Measurements from ENCODE around the gene FSCB. TPM values are rescaled to one million over a fixed set of nuclear protein-coding genes. Genes with fewer than 3 reads are reported as not detected.

Gene FSCB
- total RNA-seq, 4 donors from 2014 or later = not detected

DNA sequence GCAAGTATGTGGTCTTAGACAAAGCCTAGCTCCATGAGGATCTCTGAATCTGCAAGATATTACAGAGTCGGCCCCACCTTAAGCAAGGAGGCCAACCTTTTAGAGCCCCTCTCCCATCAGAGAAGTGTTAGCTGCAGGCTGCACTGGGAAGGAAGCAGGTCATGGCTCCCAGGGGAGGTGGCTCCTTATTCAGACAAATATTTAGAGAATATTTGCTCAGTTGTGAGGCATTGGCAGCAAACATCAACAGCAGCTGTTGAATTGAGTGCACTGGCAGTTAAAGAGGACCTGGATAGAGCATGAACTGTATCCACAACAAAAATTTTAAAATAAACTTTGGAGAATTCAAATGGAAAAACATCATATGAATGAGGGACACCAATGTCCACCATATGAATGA is 44.7 kb downstream of the FSCB start:
- TF ChIP-seq, protein P1, sequence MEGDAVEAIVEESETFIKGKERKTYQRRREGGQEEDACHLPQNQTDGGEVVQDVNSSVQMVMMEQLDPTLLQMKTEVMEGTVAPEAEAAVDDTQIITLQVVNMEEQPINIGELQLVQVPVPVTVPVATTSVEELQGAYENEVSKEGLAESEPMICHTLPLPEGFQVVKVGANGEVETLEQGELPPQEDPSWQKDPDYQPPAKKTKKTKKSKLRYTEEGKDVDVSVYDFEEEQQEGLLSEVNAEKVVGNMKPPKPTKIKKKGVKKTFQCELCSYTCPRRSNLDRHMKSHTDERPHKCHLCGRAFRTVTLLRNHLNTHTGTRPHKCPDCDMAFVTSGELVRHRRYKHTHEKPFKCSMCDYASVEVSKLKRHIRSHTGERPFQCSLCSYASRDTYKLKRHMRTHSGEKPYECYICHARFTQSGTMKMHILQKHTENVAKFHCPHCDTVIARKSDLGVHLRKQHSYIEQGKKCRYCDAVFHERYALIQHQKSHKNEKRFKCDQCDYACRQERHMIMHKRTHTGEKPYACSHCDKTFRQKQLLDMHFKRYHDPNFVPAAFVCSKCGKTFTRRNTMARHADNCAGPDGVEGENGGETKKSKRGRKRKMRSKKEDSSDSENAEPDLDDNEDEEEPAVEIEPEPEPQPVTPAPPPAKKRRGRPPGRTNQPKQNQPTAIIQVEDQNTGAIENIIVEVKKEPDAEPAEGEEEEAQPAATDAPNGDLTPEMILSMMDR (IDR thresholded peaks at IDR 0.05; ENCODE audit: low read depth) = no peak

DNA sequence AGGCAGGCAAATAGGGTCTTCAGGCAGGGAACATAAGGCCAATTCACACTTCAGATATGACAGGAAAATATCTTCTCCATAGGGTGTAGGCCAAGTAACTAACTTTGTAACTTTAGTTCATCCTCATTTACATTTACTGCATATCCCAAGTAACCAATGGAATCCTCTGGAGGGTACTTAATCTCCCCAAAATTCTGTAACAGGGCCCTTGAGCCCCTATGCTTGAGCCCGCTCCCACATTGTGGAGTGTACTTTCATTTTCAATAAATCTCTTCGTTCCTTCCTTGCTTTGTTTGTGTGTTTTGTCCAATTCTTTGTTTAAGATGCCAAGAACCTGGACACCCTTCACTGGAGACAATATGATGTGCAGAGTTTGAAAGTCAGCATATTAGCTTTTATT is 45.3 kb downstream of the FSCB start:
- TF ChIP-seq, protein P1 (IDR thresholded peaks at IDR 0.05; ENCODE audit: low read depth) = no peak
